H9 (cell line): ENCODE data around the gene ITGAE. TPM values are rescaled to one million over a fixed set of nuclear protein-coding genes. Genes with fewer than 3 reads are reported as not detected.
A peak's percentile ranks its signal among the peaks of the same experiment; 100 is the strongest.

Experiments
- DNase-seq: peaks from one replicate; pipeline ENCODE4 v3.0.0-alpha.2; 2017
- H2AFZ ChIP-seq: one replicate; pipeline ENCODE4 v1.6.1; 2013; ENCODE audit warnings: mild to moderate bottlenecking, low read length, control low read depth, moderate library complexity
- H2AK5ac ChIP-seq: 2 replicates; pipeline ENCODE4 v1.6.1; 2013; ENCODE audit warnings: low read length, control low read depth, mixed read lengths; ENCODE audit not compliant: insufficient read length
- H2BK120ac ChIP-seq: one replicate; pipeline ENCODE4 v1.6.1; 2013; ENCODE audit warnings: low read depth, mild to moderate bottlenecking, low read length, control low read depth, inconsistent platforms; ENCODE audit not compliant: poor library complexity, severe bottlenecking
- H2BK12ac ChIP-seq: 2 replicates; pipeline ENCODE4 v1.6.1; 2013; ENCODE audit warnings: low read length, control low read depth, mixed read lengths, low read depth; ENCODE audit not compliant: insufficient read length
- H2BK15ac ChIP-seq: 2 replicates; pipeline ENCODE4 v1.6.1; 2013; ENCODE audit warnings: low read depth, low read length, control low read depth
- H2BK20ac ChIP-seq: one replicate; pipeline ENCODE4 v1.6.1; 2013; ENCODE audit warnings: low read depth, mild to moderate bottlenecking, low read length, control low read depth, inconsistent platforms; ENCODE audit not compliant: poor library complexity, severe bottlenecking
- H2BK5ac ChIP-seq: 2 replicates; pipeline ENCODE4 v1.6.1; 2013; ENCODE audit warnings: low read length, control low read depth, mixed read lengths; ENCODE audit not compliant: insufficient read length
- H3K14ac ChIP-seq: 2 replicates; pipeline ENCODE4 v1.6.1; 2013; ENCODE audit warnings: low read length, control low read depth; ENCODE audit not compliant: insufficient read depth
- H3K18ac ChIP-seq: 2 replicates; pipeline ENCODE4 v1.6.1; 2013; ENCODE audit warnings: low read depth, mild to moderate bottlenecking, mixed read lengths, low read length, control low read depth; ENCODE audit not compliant: insufficient read length
- H3K23ac ChIP-seq: 2 replicates; pipeline ENCODE4 v1.6.1; 2013; ENCODE audit warnings: low read length, control low read depth, mixed read lengths, low read depth; ENCODE audit not compliant: insufficient read length
- H3K23me2 ChIP-seq: 2 replicates; pipeline ENCODE4 v1.6.1; 2013; ENCODE audit warnings: low read depth, mild to moderate bottlenecking, mixed read lengths, low read length, control low read depth; ENCODE audit not compliant: insufficient read length, poor library complexity, severe bottlenecking
- H3K27ac ChIP-seq: 2 replicates; pipeline ENCODE4 v1.5.1; 2013; ENCODE audit warnings: low read length, control low read depth, mixed read lengths, low read depth; ENCODE audit not compliant: insufficient read length
- H3K27me3 ChIP-seq: 2 replicates; pipeline ENCODE4 v1.6.1; 2013; ENCODE audit warnings: low read length, control low read depth, inconsistent platforms; ENCODE audit not compliant: insufficient read depth
- H3K4ac ChIP-seq: 2 replicates; pipeline ENCODE4 v1.6.1; 2013; ENCODE audit warnings: low read depth, mild to moderate bottlenecking, control low read depth, inconsistent platforms, low read length, moderate library complexity
- H3K4me1 ChIP-seq: 2 replicates; pipeline ENCODE4 v1.6.1; 2013; ENCODE audit warnings: low read length, control low read depth, inconsistent platforms; ENCODE audit not compliant: insufficient read depth
- H3K4me2 ChIP-seq: 2 replicates; pipeline ENCODE4 v1.6.1; 2013; ENCODE audit warnings: low read length, control low read depth, mixed read lengths; ENCODE audit not compliant: insufficient read length, insufficient read depth
- H3K56ac ChIP-seq: 2 replicates; pipeline ENCODE4 v1.6.1; 2013; ENCODE audit warnings: low read depth, mild to moderate bottlenecking, mixed read lengths, low read length, control low read depth; ENCODE audit not compliant: insufficient read length
- H3K79me1 ChIP-seq: 2 replicates; pipeline ENCODE4 v1.6.1; 2013; ENCODE audit warnings: low read depth, mild to moderate bottlenecking, moderate library complexity, low read length, control low read depth, inconsistent platforms; ENCODE audit not compliant: insufficient read depth, poor library complexity, severe bottlenecking
- H3K79me2 ChIP-seq: 2 replicates; pipeline ENCODE4 v1.6.1; 2013; ENCODE audit warnings: low read length, control low read depth, inconsistent platforms; ENCODE audit not compliant: insufficient read depth
- H3K9ac ChIP-seq: 2 replicates; pipeline ENCODE4 v1.6.1; 2013; ENCODE audit warnings: low read length, control low read depth, mixed read lengths; ENCODE audit not compliant: insufficient read length; ENCODE audit errors: extremely low read depth
- H3K9me3 ChIP-seq: one replicate; pipeline ENCODE4 v1.6.1; 2013; ENCODE audit warnings: low read depth, low read length, inconsistent platforms; ENCODE audit not compliant: control insufficient read depth
- H3T11ph ChIP-seq: one replicate; pipeline ENCODE4 v1.6.1; 2013; ENCODE audit warnings: mild to moderate bottlenecking, low read length, control low read depth, inconsistent platforms
- H4K20me1 ChIP-seq: one replicate; pipeline ENCODE4 v1.6.1; 2013; ENCODE audit not compliant: control insufficient read depth, insufficient read length, insufficient read depth
- H4K5ac ChIP-seq: 2 replicates; pipeline ENCODE4 v1.6.1; 2013; ENCODE audit warnings: low read depth, mild to moderate bottlenecking, mixed read lengths, low read length, control low read depth; ENCODE audit not compliant: insufficient read length
- H4K8ac ChIP-seq: replicated peaks from 2 replicates; pipeline ENCODE4 v1.6.1; 2013; ENCODE audit warnings: low read length, control low read depth, mixed read lengths, low read depth; ENCODE audit not compliant: insufficient read length
- H4K91ac ChIP-seq: 2 replicates; pipeline ENCODE4 v1.6.1; 2013; ENCODE audit warnings: low read depth, mild to moderate bottlenecking, moderate library complexity, mixed read lengths, low read length, control low read depth; ENCODE audit not compliant: insufficient read length
- H3K27ac Mint-ChIP-seq, 3 experiments: 2 replicates in 2 of 3; 3 replicates in 1 of 3; pipeline ENCODE4 v1.8.0; 2020 to 2021; ENCODE audit warnings: mixed read lengths in 3 of 3, mild to moderate bottlenecking in 1 of 3, moderate library complexity in 1 of 3
- H3K27me3 Mint-ChIP-seq: 2 replicates; pipeline ENCODE4 v1.8.0; 2021; ENCODE audit warnings: low read depth, mild to moderate bottlenecking, moderate library complexity, mixed read lengths
- H3K36me3 Mint-ChIP-seq, 3 experiments: 2 replicates in 2 of 3; 3 replicates in 1 of 3; pipeline ENCODE4 v1.8.0; 2020 to 2021; ENCODE audit warnings: low read depth in 3 of 3, mixed read lengths in 3 of 3; ENCODE audit not compliant: insufficient read depth in 1 of 3
- H3K4me1 Mint-ChIP-seq, 2 experiments: 2 replicates each; pipeline ENCODE4 v1.8.0; 2020; ENCODE audit warnings: mixed read lengths in 2 of 2
- H3K4me3 Mint-ChIP-seq, 2 experiments: 2 replicates in 1 of 2; 3 replicates in 1 of 2; pipeline ENCODE4 v1.8.0; 2020 to 2021; ENCODE audit warnings: mild to moderate bottlenecking in 2 of 2, mixed read lengths in 2 of 2, moderate library complexity in 1 of 2
- H3K9me3 Mint-ChIP-seq, 2 experiments: 2 replicates in 1 of 2; 3 replicates in 1 of 2; pipeline ENCODE4 v1.8.0; 2020; ENCODE audit warnings: mild to moderate bottlenecking in 2 of 2, mixed read lengths in 2 of 2, moderate library complexity in 1 of 2
- CTCF ChIP-seq: fragments of 200-600 bp; sonication (generic); conservative IDR thresholded peaks from 3 replicates; pipeline ENCODE4 v1.8.0; 2021; ENCODE audit warnings: antibody characterized with exemption, mild to moderate bottlenecking
- WGBS: extraction: QIAGEN DNeasy Blood & Tissue Kit; methylation state at CpG from one replicate; pipeline ENCODE4 v1.1.7; 2013; ENCODE audit warnings: missing lambda C conversion rate, low lambda C conversion rate, mixed read lengths; ENCODE audit not compliant: insufficient read length; ENCODE audit errors: extremely low coverage; 5-methylcytosine and 5-hydroxymethylcytosine counted together
- total RNA-seq: library from RNA; stranded (reverse); gene quantifications from 2 replicates; pipeline ENCODE4 v1.2.1, GENCODE V29; 2021

Gene ITGAE
- total RNA-seq, 1 experiment from 2014 or later, result 23.5 TPM

GRCh38 chr17:3795390-3796102 is 5.4 kb downstream of the ITGAE start:
- no peaks in the 10 kb centered on the region for H3K9me3 ChIP-seq
- H4K91ac ChIP-seq, result no peak overlapping the region
- H2BK20ac ChIP-seq, result no peak overlapping the region
- H3K9me3 Mint-ChIP-seq, result no peaks in the 10 kb centered on the region; a peak in 1 of 5 replicates
- no peaks in the 10 kb centered on the region for H3K23me2 ChIP-seq
- H3K27me3 Mint-ChIP-seq, result no peaks in the 10 kb centered on the region
- H2BK12ac ChIP-seq, result no peak overlapping the region
- H3T11ph ChIP-seq, result no peak overlapping the region
- no peak overlapping the region for H3K9ac ChIP-seq
- no peak overlapping the region for H3K27ac ChIP-seq
- H3K4ac ChIP-seq, result no peak overlapping the region
- H4K5ac ChIP-seq, result peak overlapping the region; percentile 48
- peak overlapping the region; percentile 75 to 89 (median 82); a peak in 5 of 7 replicates for H3K27ac Mint-ChIP-seq
- H3K4me1 Mint-ChIP-seq, result peaks cover 10 to 24% of the 10 kb centered on the region in 2 experiments
- peak overlapping the region; percentile 32 for H4K8ac ChIP-seq
- no peaks in the 10 kb centered on the region for H4K20me1 ChIP-seq
- no peaks in the 10 kb centered on the region for H3K79me1 ChIP-seq
- H3K56ac ChIP-seq, result no peak overlapping the region
- no peak overlapping the region for H2AK5ac ChIP-seq
- no peak for DNase-seq
- no peak overlapping the region for H2BK15ac ChIP-seq
- H2AFZ ChIP-seq, result no peak overlapping the region
- H3K4me2 ChIP-seq, result no peak overlapping the region
- no peak overlapping the region for H2BK5ac ChIP-seq
- no CpG with 5 or more reads among the region's 31 CpGs for WGBS
- TF ChIP-seq CTCF, result no peak
- no peak overlapping the region for H3K14ac ChIP-seq
- H3K18ac ChIP-seq, result peak overlapping the region; percentile 0
- peak overlapping the region; percentile 5 for H3K23ac ChIP-seq
- H3K36me3 Mint-ChIP-seq, result no peaks in the 10 kb centered on the region
- no peaks in the 10 kb centered on the region for H3K27me3 ChIP-seq
- no peak overlapping the region for H3K4me3 Mint-ChIP-seq
- H3K4me1 ChIP-seq, result no peaks in the 10 kb centered on the region
- H3K79me2 ChIP-seq, result no peaks in the 10 kb centered on the region
- no peak overlapping the region for H2BK120ac ChIP-seq
